Femur (tissue), 1 donor: ENCODE measurements around the gene DYNLT3.

ENCODE experiments used
- DNase-seq: peaks from one replicate; pipeline ENCODE4 v3.0.0-alpha.2; 2017

DYNLT3 gene

GRCh38 chrX:37846934-37847732 lies at the start of gene DYNLT3:
Gene DYNLT3 (minus strand): TSS chrX:37847571. CDS start chrX:37847510, 61 bp downstream.
- peak; percentile 79 for DNase-seq

GRCh38 chrX:37896511-37896890 lies 49.1 kb upstream of the DYNLT3 start:
- DNase-seq, result peak; percentile 24

GRCh38 chrX:37895795-37896510 lies 48.6 kb upstream of the DYNLT3 start:
- DNase-seq, result no peak

GRCh38 chrX:37894725-37895124 lies 47.4 kb upstream of the DYNLT3 start:
- no peak for DNase-seq

GRCh38 chrX:37888010-37888409 lies 40.6 kb upstream of the DYNLT3 start:
- no peak for DNase-seq

- no peak for DNase-seq
Observed at GRCh38 chrX:37887347-37887746, 40.0 kb upstream of the DYNLT3 start.

GRCh38 chrX:37883196-37883595 lies 35.8 kb upstream of the DYNLT3 start:
- no peak for DNase-seq

GRCh38 chrX:37879692-37880091 lies 32.3 kb upstream of the DYNLT3 start:
- no peak for DNase-seq

- no peak for DNase-seq
Observed at GRCh38 chrX:37876716-37877115, 29.3 kb upstream of the DYNLT3 start.

- DNase-seq, result no peak
Observed at GRCh38 chrX:37875675-37876074, 28.3 kb upstream of the DYNLT3 start.

GRCh38 chrX:37873220-37873619 lies 25.8 kb upstream of the DYNLT3 start:
- no peak for DNase-seq

- no peak for DNase-seq
Observed at GRCh38 chrX:37872303-37872655, 24.9 kb upstream of the DYNLT3 start.

GRCh38 chrX:37871626-37872302 lies 24.4 kb upstream of the DYNLT3 start:
- DNase-seq, result no peak

- DNase-seq, result no peak
Observed at GRCh38 chrX:37867536-37868153, 20.3 kb upstream of the DYNLT3 start.

GRCh38 chrX:37863728-37864127 lies 16.4 kb upstream of the DYNLT3 start:
- no peak for DNase-seq

- DNase-seq, result no peak
Observed at GRCh38 chrX:37862851-37863250, 15.5 kb upstream of the DYNLT3 start.

GRCh38 chrX:37860721-37861120 lies 13.3 kb upstream of the DYNLT3 start:
- no peak for DNase-seq

- DNase-seq, result no peak
Observed at GRCh38 chrX:37854748-37855147, 7.4 kb upstream of the DYNLT3 start.

- DNase-seq, result no peak
Observed at GRCh38 chrX:37854148-37854547, 6.8 kb upstream of the DYNLT3 start.

- DNase-seq, result no peak
Observed at GRCh38 chrX:37847733-37848197, 394 bp upstream of the DYNLT3 start.

GRCh38 chrX:37846558-37846933 lies 825 bp downstream of the DYNLT3 start:
- DNase-seq, result no peak

GRCh38 chrX:37846141-37846540 lies 1.2 kb downstream of the DYNLT3 start:
- DNase-seq, result no peak

- DNase-seq, result no peak
Observed at GRCh38 chrX:37844622-37845021, 2.7 kb downstream of the DYNLT3 start.
